ENCODE measurements around the gene TTC9. TPM values are rescaled to one million over a fixed set of nuclear protein-coding genes. Genes with fewer than 3 reads are reported as not detected.

Gene TTC9
- total and polyA plus RNA-seq, 2 donors: 1.8 to 6.1 TPM

DNA sequence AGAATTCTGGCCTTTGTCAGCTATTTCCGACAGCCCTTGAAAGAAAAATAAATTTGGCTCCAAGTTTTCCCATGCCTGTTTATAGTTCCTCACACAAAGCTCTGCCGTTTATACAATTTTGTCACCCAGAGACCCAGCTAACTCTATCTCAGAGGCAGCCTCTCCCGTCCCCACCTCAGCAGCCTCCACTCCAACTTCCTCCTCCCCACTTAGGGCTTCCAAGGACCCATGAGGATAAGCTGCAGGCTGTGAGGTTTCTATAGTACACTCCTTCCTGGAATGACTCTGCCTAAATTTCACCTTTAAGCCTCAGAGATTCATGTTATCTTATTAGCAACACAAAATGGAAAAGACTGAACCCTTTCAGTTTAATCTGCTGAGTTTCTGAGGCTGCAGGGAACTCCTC lies 71.8 kb downstream of the TTC9 start:
- no peaks in the 10 kb centered on the region for H3K9me3 ChIP-seq (ENCODE audit: control insufficient read depth in 2 of 2, insufficient read depth in 1 of 2, low read length in 1 of 2)
- no peak overlapping the region for H3K27ac ChIP-seq (ENCODE audit: low read depth in 1 of 2, low read length in 1 of 2)
- no peaks in the 10 kb centered on the region for H3K4me1 ChIP-seq (ENCODE audit: control insufficient read depth in 2 of 2, insufficient read depth in 2 of 2, low read length in 2 of 2)
- no peak overlapping the region for H3K4me3 ChIP-seq (ENCODE audit: low read length in 2 of 2)
- H3K36me3 ChIP-seq (ENCODE audit: control insufficient read depth in 2 of 2, insufficient read depth in 2 of 2, low read length in 1 of 2): no peaks in the 10 kb centered on the region
- no peak for DNase-seq (ENCODE audit: low read depth in 6 of 9, low spot score in 9 of 9)
- H3K27me3 ChIP-seq (ENCODE audit: control insufficient read depth in 2 of 2, insufficient read depth in 1 of 2, low read length in 1 of 2): peaks cover 0 to 3% of the 10 kb centered on the region in 2 donors
- WGBS: 88% methylated on average over 3 of the region's 3 CpGs

- Histone ChIP-seq H3K4me1 (ENCODE audit: control insufficient read depth in 2 of 2, insufficient read depth in 2 of 2, low read length in 2 of 2) (no peaks in the 10 kb centered on the region), H3K27ac (ENCODE audit: low read depth in 1 of 2, low read length in 1 of 2) (no peak overlapping the region), H3K27me3 (ENCODE audit: control insufficient read depth in 2 of 2, insufficient read depth in 1 of 2, low read length in 1 of 2) (peaks cover 0 to 5% of the 10 kb centered on the region in 2 donors), H3K9me3 (ENCODE audit: control insufficient read depth in 2 of 2, insufficient read depth in 1 of 2, low read length in 1 of 2) (no peaks in the 10 kb centered on the region), H3K36me3 (ENCODE audit: control insufficient read depth in 2 of 2, insufficient read depth in 2 of 2, low read length in 1 of 2) (no peaks in the 10 kb centered on the region), H3K4me3 (ENCODE audit: low read length in 2 of 2) (no peak overlapping the region)
- peak; percentile 28 to 81 (median 59) for DNase-seq (ENCODE audit: low read depth in 6 of 9, low spot score in 9 of 9)
- 27% methylated on average over 8 of the region's 8 CpGs for WGBS
These were observed 72.4 kb downstream of the TTC9 start for GRCh38 chr14:70714055-70714550.

DNA sequence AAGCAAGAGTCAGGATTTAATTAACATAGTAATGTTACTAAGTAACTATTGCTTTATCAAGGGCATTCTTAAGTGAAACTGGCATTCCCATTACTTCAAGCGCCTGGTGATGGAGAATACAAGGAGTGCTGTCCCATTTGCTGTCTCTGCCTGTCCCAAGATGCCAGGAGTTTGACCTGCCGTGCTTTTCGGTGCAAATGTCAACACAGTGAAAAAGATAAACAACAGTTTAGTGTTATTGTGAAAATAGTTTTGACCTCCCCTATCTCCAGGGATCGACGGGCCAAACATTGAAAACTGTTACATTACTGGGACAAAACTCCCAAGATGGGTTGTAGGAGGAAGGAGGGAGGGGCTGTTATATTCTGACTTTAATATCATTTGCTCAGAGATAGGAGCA lies 74.8 kb downstream of the TTC9 start:
- DNase-seq (ENCODE audit: low read depth in 6 of 9, low spot score in 9 of 9): no peak
- Histone ChIP-seq H3K4me1 (ENCODE audit: control insufficient read depth in 2 of 2, insufficient read depth in 2 of 2, low read length in 2 of 2) (no peaks in the 10 kb centered on the region), H3K27ac (ENCODE audit: low read depth in 1 of 2, low read length in 1 of 2) (no peak overlapping the region), H3K36me3 (ENCODE audit: control insufficient read depth in 2 of 2, insufficient read depth in 2 of 2, low read length in 1 of 2) (no peaks in the 10 kb centered on the region), H3K9me3 (ENCODE audit: control insufficient read depth in 2 of 2, insufficient read depth in 1 of 2, low read length in 1 of 2) (no peaks in the 10 kb centered on the region), H3K4me3 (ENCODE audit: low read length in 2 of 2) (no peak overlapping the region), H3K27me3 (ENCODE audit: control insufficient read depth in 2 of 2, insufficient read depth in 1 of 2, low read length in 1 of 2) (peaks cover 0 to 5% of the 10 kb centered on the region in 2 donors)
- WGBS: 90% methylated on average over 5 of the region's 5 CpGs

- no peak overlapping the region for H3K27ac ChIP-seq (ENCODE audit: low read depth in 1 of 2, low read length in 1 of 2)
- 92% methylated on average over 1 of the region's 1 CpG for WGBS
- H3K36me3 ChIP-seq (ENCODE audit: control insufficient read depth in 2 of 2, insufficient read depth in 2 of 2, low read length in 1 of 2): no peaks in the 10 kb centered on the region
- DNase-seq (ENCODE audit: low read depth in 6 of 9, low spot score in 9 of 9): no peak
- no peak overlapping the region for H3K4me3 ChIP-seq (ENCODE audit: low read length in 2 of 2)
- H3K9me3 ChIP-seq (ENCODE audit: control insufficient read depth in 2 of 2, insufficient read depth in 1 of 2, low read length in 1 of 2): no peaks in the 10 kb centered on the region
- H3K27me3 ChIP-seq (ENCODE audit: control insufficient read depth in 2 of 2, insufficient read depth in 1 of 2, low read length in 1 of 2): peaks cover 0 to 5% of the 10 kb centered on the region in 2 donors
- no peaks in the 10 kb centered on the region for H3K4me1 ChIP-seq (ENCODE audit: control insufficient read depth in 2 of 2, insufficient read depth in 2 of 2, low read length in 2 of 2)
These were observed 75.2 kb downstream of the TTC9 start for GRCh38 chr14:70716958-70717357.

GRCh38 chr14:70718383-70719118 lies 76.8 kb downstream of the TTC9 start:
- Histone ChIP-seq H3K9me3 (ENCODE audit: control insufficient read depth in 2 of 2, insufficient read depth in 1 of 2, low read length in 1 of 2) (no peaks in the 10 kb centered on the region), H3K4me3 (ENCODE audit: low read length in 2 of 2) (no peak overlapping the region), H3K36me3 (ENCODE audit: control insufficient read depth in 2 of 2, insufficient read depth in 2 of 2, low read length in 1 of 2) (no peaks in the 10 kb centered on the region), H3K27ac (ENCODE audit: low read depth in 1 of 2, low read length in 1 of 2) (no peak overlapping the region), H3K4me1 (ENCODE audit: control insufficient read depth in 2 of 2, insufficient read depth in 2 of 2, low read length in 2 of 2) (no peaks in the 10 kb centered on the region), H3K27me3 (ENCODE audit: control insufficient read depth in 2 of 2, insufficient read depth in 1 of 2, low read length in 1 of 2) (peaks cover 0 to 5% of the 10 kb centered on the region in 2 donors)
- no peak for DNase-seq (ENCODE audit: low read depth in 6 of 9, low spot score in 9 of 9)
- WGBS: 93% methylated on average over 8 of the region's 8 CpGs

GRCh38 chr14:70721542-70721941 lies 79.8 kb downstream of the TTC9 start:
- Histone ChIP-seq H3K27me3 (ENCODE audit: control insufficient read depth in 2 of 2, insufficient read depth in 1 of 2, low read length in 1 of 2) (peaks cover 0 to 2% of the 10 kb centered on the region in 2 donors), H3K4me1 (ENCODE audit: control insufficient read depth in 2 of 2, insufficient read depth in 2 of 2, low read length in 2 of 2) (no peaks in the 10 kb centered on the region), H3K9me3 (ENCODE audit: control insufficient read depth in 2 of 2, insufficient read depth in 1 of 2, low read length in 1 of 2) (no peaks in the 10 kb centered on the region), H3K4me3 (ENCODE audit: low read length in 2 of 2) (no peak overlapping the region), H3K36me3 (ENCODE audit: control insufficient read depth in 2 of 2, insufficient read depth in 2 of 2, low read length in 1 of 2) (no peaks in the 10 kb centered on the region), H3K27ac (ENCODE audit: low read depth in 1 of 2, low read length in 1 of 2) (no peak overlapping the region)
- WGBS: 85% methylated on average over 2 of the region's 2 CpGs
- no peak for DNase-seq (ENCODE audit: low read depth in 6 of 9, low spot score in 9 of 9)

DNA sequence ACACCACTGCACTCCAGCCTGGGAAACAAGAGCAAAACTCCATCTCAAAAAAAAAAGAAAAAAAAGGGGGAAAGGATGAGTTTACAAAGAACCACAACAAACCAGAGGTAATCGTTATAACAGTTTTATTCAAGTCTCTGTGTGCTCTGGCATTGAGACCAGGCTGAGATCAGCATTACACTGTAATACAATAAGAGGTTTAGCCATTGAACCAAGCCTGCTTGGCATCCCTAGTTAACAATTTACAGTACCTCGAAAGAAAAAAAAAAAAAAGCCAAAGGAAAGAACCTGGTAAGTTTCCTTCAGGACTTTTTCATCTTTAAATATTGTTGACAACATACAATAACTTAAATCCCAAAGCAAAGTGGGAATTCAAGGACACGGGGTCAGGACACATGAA lies 80.7 kb downstream of the TTC9 start:
- H3K9me3 ChIP-seq (ENCODE audit: control insufficient read depth in 2 of 2, insufficient read depth in 1 of 2, low read length in 1 of 2): no peaks in the 10 kb centered on the region

GRCh38 chr14:70723276-70723675 lies 81.6 kb downstream of the TTC9 start:
- Histone ChIP-seq H3K27ac (ENCODE audit: low read depth in 1 of 2, low read length in 1 of 2) (no peak overlapping the region), H3K9me3 (ENCODE audit: control insufficient read depth in 2 of 2, insufficient read depth in 1 of 2, low read length in 1 of 2) (no peaks in the 10 kb centered on the region), H3K27me3 (ENCODE audit: control insufficient read depth in 2 of 2, insufficient read depth in 1 of 2, low read length in 1 of 2) (peaks cover 0 to 2% of the 10 kb centered on the region in 2 donors), H3K36me3 (ENCODE audit: control insufficient read depth in 2 of 2, insufficient read depth in 2 of 2, low read length in 1 of 2) (no peaks in the 10 kb centered on the region), H3K4me3 (ENCODE audit: low read length in 2 of 2) (no peak overlapping the region), H3K4me1 (ENCODE audit: control insufficient read depth in 2 of 2, insufficient read depth in 2 of 2, low read length in 2 of 2) (no peaks in the 10 kb centered on the region)
- WGBS: 95% methylated on average over 5 of the region's 5 CpGs
- no peak for DNase-seq (ENCODE audit: low read depth in 6 of 9, low spot score in 9 of 9)

More for the DNA sequence above, 80.7 kb downstream of the TTC9 start:
- no peak for DNase-seq (ENCODE audit: low read depth in 6 of 9, low spot score in 9 of 9)
- Histone ChIP-seq H3K4me1 (ENCODE audit: control insufficient read depth in 2 of 2, insufficient read depth in 2 of 2, low read length in 2 of 2) (no peaks in the 10 kb centered on the region), H3K4me3 (ENCODE audit: low read length in 2 of 2) (no peak overlapping the region), H3K27me3 (ENCODE audit: control insufficient read depth in 2 of 2, insufficient read depth in 1 of 2, low read length in 1 of 2) (peaks cover 0 to 2% of the 10 kb centered on the region in 2 donors), H3K27ac (ENCODE audit: low read depth in 1 of 2, low read length in 1 of 2) (no peak overlapping the region), H3K36me3 (ENCODE audit: control insufficient read depth in 2 of 2, insufficient read depth in 2 of 2, low read length in 1 of 2) (no peaks in the 10 kb centered on the region)
- WGBS: 88% methylated on average over 3 of the region's 3 CpGs

DNA sequence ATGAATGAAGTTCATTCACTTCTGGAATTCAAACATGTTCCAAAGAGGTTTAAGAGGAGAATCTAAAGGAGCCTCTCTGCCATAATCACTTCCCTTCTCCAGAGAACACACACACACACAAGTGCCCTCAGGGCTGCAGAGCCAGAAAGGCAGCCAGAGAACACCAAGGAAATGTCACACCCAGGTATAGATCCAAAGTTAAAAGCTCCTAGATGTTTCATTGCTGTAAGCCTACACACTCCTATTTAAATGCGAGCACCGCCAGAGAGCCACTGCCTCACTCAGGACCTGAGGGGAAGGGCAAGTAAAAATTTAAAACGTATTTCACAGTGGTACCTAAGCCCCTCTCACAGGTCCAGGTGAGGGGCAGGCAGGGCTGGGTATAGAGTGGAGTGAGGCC lies 82.4 kb downstream of the TTC9 start:
- no peak overlapping the region for H3K4me3 ChIP-seq (ENCODE audit: low read length in 2 of 2)
- no peaks in the 10 kb centered on the region for H3K27me3 ChIP-seq (ENCODE audit: control insufficient read depth in 2 of 2, insufficient read depth in 1 of 2, low read length in 1 of 2)
- 88% methylated on average over 3 of the region's 3 CpGs for WGBS
- no peak for DNase-seq (ENCODE audit: low read depth in 6 of 9, low spot score in 9 of 9)
- no peaks in the 10 kb centered on the region for H3K4me1 ChIP-seq (ENCODE audit: control insufficient read depth in 2 of 2, insufficient read depth in 2 of 2, low read length in 2 of 2)
- no peaks in the 10 kb centered on the region for H3K9me3 ChIP-seq (ENCODE audit: control insufficient read depth in 2 of 2, insufficient read depth in 1 of 2, low read length in 1 of 2)
- H3K36me3 ChIP-seq (ENCODE audit: control insufficient read depth in 2 of 2, insufficient read depth in 2 of 2, low read length in 1 of 2): no peaks in the 10 kb centered on the region
- H3K27ac ChIP-seq (ENCODE audit: low read depth in 1 of 2, low read length in 1 of 2): no peak overlapping the region
